T-helper 2 cell treated with Interferon-gamma antibody and Interleukin-4, amounts not matched to agents 100 ng/mL and 5 ng/mL, for 36 hours (primary cell): Measurements from ENCODE around the gene SLC23A3. TPM values are rescaled to one million over a fixed set of nuclear protein-coding genes. Genes with fewer than 3 reads are reported as not detected.

Experiments used
- intact Hi-C: fragments of 100-400 bp; cut with micrococcal nuclease; formaldehyde crosslinking; loops from one replicate; pipeline ENCODE4 v1.15.1; 2023
- total RNA-seq: library from RNA; stranded (reverse); gene quantifications from 2 replicates; pipeline ENCODE4 v1.2.3, GENCODE V29; 2022

The SLC23A3 gene
- total RNA-seq, 1 donor from 2014 or later: 1.5 TPM

DNA sequence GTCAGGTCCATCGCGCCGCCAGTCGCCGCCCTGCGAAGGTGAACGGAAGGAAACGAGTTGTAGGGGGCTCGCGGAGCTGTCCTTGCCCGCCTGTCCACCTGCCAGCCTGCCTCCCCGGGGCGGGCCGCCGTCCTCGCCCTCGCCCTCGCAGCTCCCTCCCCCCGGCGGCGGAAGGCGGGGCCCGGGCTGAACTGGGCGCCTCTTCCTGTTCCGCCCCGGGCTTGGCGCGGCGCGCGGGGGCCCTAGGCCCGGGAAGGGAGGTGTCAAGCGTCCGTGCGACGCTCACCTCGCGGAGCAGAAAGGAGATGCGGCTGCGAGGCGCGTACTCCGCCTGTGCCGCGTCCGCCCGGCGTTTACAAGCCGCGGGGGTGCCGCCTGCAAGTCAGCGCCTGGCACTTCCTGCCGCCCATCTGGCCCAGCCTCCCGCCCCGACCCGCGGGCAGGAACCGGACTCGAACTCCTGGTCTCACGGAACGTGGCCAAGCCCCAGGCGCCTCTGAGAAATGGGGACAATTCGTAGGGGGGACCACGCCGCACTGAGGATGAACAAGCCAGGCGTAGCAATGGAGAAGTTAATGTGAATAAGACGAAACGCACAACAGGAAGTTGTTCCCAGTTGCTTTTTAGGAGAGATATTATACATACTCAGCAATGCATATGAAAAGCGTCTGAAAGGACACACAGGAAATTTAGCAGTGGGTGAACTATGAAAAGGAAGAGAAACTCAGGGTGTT, 7.2 kb upstream of the SLC23A3 start, which contains the start of gene CNPPD1:
CNPPD1 (minus strand) TSS at position 108 of the 734 bp plus-strand sequence; CDS start at position 11, 97 bp downstream.
- intact Hi-C loops: loop anchor here (1.0 to 5.0 kb wide), 14 partner anchors 17 to 950 kb away; partner anchors contain the start of genes ABCB6, CHPF, CNOT9 and CTDSP1

GRCh38 chr2:219175928-219176817, 6.3 kb upstream of the SLC23A3 start:
- intact Hi-C loops: loop anchor here (2.0 to 5.0 kb wide), 8 partner anchors 43 to 949 kb away; partner anchors contain the start of genes ABCB6, CHPF, CNOT9 and CTDSP1

GRCh38 chr2:219175486-219175885, 5.7 kb upstream of the SLC23A3 start:
- intact Hi-C loops: loop anchor here (5.0 kb wide), 6 partner anchors 122 to 948 kb away; partner anchors contain the start of genes CHPF, CNOT9, CTDSP1 and STK11IP

- intact Hi-C loops: loop anchor here (5.0 kb wide), 6 partner anchors 122 to 948 kb away; partner anchors contain the start of genes CHPF, CNOT9, CTDSP1 and STK11IP
Measured at GRCh38 chr2:219174801-219175200, 5.0 kb upstream of the SLC23A3 start.

DNA sequence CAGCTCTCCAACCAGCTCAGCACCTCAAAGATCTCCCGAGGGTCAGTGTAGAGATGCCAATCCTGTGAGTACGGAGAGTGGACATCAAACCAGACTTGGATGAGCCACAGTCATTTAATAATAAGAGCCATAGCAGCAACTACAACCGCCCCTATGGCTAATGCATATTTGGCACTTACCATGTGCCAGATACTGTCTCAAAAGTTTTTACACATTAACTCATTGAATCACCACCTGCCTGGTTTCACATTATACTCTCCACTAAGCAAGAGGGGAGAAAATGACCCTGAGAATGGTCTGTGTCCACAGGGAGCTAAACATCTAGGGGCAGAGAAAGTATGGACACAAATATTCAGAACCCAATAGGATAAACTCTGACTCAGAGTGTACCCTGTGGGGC, 4.3 kb upstream of the SLC23A3 start:
- intact Hi-C loops: no loop called here

DNA sequence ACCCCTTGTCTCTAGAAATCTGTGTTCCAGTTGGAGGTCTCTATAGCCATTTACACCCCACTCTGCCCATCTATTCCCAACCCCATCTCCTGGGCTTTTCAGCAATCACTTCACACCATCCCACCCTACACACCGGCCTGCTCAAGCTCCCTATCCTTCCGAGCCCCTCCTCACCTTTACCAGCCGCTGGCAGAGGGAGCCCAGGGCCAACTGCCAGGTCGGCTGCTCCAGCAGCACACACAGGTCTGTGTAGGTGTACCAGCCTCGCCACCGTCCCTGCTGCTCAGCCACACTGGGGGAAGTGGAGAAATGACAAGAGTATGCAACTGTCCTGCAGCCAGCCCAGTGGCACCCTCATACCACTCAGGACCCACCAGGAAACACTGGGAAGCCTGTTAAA, 3.3 kb upstream of the SLC23A3 start:
- intact Hi-C loops: no loop called here

GRCh38 chr2:219172231-219173154, 2.7 kb upstream of the SLC23A3 start:
- intact Hi-C loops: no loop called here

- intact Hi-C loops: loop anchor here (1.0 kb wide), 1 partner anchor 11 kb away; the partner anchor contains the start of gene NHEJ1
Measured at GRCh38 chr2:219171231-219171651, 1.4 kb upstream of the SLC23A3 start.

DNA sequence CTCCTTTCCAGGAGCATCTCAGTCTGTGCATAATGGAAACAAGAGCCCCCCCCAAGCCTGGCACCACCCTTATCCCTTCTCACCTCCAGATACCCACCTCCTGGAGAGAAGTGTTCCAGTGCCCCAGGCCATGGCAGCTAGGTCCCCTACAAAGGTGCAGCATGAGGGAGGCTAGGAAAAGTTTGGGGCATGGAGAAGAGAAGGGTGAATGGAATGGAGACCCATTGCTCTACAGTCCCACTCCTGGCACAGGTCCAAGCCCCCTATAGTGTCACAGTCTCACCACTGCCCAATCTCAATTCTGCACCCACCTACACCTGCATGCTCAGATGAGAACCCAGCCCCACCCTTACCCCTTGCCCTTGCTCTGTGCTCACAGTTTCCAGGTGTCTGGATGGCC, 897 bp downstream of the SLC23A3 start:
- intact Hi-C loops: no loop called here

DNA sequence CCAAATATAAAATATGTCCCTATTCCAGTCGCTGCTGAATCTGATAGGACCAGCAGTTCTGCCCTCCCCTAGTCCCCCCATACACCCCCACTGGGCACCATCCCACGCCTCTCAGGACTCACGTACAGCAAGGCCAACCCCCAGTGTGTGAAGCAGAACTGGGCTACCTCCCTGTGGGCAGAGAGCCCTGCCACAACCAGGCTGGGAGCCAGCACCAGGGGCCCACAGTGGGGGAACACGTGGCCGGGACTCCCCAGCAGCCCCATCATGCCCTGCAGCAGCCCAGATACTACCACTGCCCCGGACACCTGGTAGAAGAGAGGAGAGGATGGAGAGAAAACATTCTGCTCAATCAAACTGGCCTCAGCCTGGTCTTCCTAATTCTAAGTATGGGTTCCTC, 1.3 kb downstream of the SLC23A3 start:
- intact Hi-C loops: no loop called here

DNA sequence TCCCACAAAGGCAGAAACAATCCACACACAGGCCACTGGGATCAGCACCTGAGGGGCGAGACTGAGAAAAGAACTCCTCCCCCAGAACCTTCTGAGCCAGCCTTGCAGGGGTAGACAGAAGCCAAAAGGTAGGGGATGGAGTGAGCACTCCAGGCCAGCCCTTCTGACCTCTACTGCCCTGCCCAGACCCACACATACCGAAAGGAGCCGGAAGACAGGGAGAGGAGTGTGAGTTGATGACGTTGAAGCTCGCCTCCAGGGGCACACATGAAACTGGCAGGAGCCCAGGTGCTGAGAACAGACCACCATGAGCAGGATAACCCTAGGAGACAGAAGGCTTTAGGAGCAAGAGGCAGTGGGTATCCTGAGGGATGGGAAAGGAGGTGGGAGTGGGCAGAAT, 1.8 kb downstream of the SLC23A3 start:
- intact Hi-C loops: no loop called here

GRCh38 chr2:219165058-219165911, 4.5 kb downstream of the SLC23A3 start:
- intact Hi-C loops: no loop called here

DNA sequence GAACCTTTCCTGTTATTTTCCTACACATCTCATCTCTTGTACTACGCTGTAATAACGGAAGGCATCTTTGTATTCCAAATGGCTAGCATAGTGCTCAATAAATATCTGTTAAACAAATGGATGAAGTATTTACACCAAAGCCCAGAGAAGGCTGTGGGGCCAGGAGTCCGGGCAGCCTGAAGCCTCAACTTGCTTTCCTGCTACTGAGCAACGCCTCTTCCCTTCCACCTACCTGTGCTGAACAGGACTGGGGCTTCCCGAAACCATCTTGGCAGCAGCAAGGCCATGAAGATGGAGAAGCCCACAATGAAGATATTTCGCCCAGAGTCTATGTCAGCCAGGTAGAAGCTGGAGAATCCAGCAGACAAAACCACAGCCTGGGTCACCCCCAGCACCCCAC, 6.7 kb downstream of the SLC23A3 start:
- intact Hi-C loops: no loop called here

GRCh38 chr2:219161097-219161496, 8.7 kb downstream of the SLC23A3 start:
- intact Hi-C loops: loop anchor here (2.0 kb wide), 3 partner anchors 58 to 382 kb away; partner anchors contain the start of genes ABCB6 and CHPF

DNA sequence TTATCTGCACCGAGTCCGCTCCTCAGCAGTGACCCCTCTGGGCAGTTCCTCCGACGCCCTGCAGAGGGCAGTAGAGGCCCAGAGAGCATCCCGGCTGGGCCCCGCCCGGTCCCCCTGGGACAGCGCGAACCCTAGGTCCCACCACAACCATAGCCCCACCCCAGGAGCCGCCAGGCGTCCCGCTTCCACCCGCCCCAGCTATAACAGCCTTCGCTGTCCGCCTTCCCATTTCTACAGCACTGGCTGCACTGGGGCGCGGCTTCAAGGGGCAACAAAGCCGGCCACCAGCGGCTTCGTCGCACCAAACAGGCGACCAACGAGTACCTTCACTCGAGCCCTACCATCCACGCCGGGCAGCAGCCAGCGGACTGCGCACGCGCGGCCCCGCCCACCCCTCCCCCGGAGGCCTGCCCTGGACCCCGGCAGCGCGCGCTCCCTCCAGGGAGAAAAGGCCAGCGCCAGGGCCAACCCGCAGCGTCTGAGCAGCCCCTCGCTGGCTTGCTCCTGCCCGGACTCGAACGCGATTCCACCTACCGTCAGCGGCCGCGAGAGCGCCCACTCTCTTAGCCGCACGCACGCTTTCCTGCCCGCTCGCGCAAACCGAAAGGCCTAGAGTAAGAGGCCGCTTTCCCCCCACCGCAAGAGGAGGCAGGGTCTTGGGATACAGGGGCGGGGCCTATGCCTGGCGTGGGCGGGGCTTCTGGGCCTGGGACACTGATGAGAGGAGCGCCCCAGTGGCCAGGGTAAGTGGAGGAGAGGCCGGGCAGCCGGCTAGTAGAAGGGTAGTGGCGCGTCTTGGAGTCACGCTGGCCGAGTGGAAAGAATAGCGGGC, 9.4 kb downstream of the SLC23A3 start, which contains the start of gene NHEJ1:
NHEJ1 (minus strand) TSS at position 630 of the 832 bp plus-strand sequence. CDS start 2,453 bp downstream, outside the sequence.
- intact Hi-C loops: loop anchor here (1.0 to 2.0 kb wide), 12 partner anchors 11 to 382 kb away; partner anchors contain the start of genes ABCB6, ANKZF1, ATG9A and CHPF

DNA sequence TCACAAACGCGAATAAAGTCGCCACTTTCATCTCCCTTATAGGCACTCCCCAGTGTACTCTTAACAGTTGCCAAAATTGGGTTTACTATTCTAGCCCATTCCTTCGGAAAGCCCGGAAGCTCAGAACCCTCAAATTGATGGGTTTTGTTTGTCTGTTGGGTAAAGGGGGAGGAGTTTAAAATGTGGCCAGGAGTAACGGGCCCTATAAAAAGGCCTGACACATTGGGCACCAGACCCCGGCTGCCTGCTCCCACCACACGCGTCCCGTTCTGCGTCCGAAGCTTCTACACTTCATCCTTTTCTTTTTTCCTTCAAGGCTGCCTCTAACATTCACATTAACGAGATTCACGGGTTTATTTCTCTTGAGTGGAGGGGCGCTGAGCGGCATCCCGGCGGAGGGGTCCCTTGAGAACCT, 10.1 kb downstream of the SLC23A3 start:
- intact Hi-C loops: loop anchor here (1.0 to 2.0 kb wide), 12 partner anchors 12 to 383 kb away; partner anchors contain the start of genes ABCB6, ANKZF1, ATG9A and CHPF

DNA sequence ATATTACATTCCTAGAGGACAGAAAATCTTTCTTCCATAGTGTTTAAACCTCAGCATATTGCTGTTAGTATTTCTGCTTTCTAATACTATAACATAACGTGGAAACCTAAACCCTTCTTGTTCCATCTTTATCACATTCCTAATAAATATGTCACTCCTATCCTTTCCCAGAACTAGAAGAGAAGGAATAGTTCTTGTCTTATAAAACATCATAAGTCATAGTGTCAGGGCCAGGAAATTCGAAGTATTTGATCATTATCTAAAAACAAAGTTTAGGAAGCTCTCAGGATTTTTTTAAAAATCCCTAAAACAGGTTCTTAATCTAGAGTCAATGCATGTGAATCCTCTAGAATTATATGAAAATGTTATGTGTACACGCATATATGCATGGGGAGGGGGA, 11.2 kb downstream of the SLC23A3 start:
- intact Hi-C loops: no loop called here

DNA sequence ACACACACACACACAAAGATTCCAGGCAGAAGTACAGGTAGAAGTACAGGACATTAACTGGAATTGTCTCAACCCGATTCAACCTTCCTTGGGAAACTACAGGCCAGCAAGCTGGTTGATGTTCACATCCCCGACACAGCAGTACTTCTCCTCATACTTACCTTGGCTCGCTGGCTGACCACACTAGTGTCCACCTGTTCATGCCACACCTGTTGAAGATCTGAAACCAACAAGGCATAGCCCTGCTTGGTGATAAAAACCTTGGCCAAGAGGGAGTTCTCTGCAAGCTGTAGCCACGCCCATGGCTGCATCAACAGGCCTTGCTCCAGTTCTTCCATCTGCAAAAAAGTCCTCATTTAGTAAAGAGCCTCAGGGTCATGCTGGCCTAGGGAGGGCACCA, 11.8 kb downstream of the SLC23A3 start:
- intact Hi-C loops: no loop called here
